WTC11 (cell line): ENCODE results near the gene FBXL16. TPM values are rescaled to one million over a fixed set of nuclear protein-coding genes. Genes with fewer than 3 reads are reported as not detected.

Source experiments
- ATAC-seq: fragments of 200-7000 bp; cut with Tn5 transposase; 2 replicates; pipeline ENCODE4 v1.10.0; 2021; ENCODE audit warnings: mild to moderate bottlenecking, moderate library complexity
- CTCF ChIA-PET: fragments of 300-600 bp; sonication (Branson Sonifier 250); formaldehyde crosslinking; loops from one replicate; lab custom pipeline; 2021; ENCODE audit warnings: antibody characterized with exemption; lab: Charles Lee
- POLR2A ChIA-PET: fragments of 350-600 bp; sonication (Branson Sonifier 250); formaldehyde crosslinking; loops from one replicate; lab custom pipeline; 2021; ENCODE audit warnings: antibody characterized with exemption; lab: Charles Lee
- DNase-seq: peaks from one replicate; pipeline ENCODE4 v3.0.0; 2021; ENCODE audit warnings: low spot score
- H3K27ac Mint-ChIP-seq: 2 replicates; pipeline ENCODE4 v1.8.0; 2021; ENCODE audit warnings: mixed read lengths
- H3K27me3 Mint-ChIP-seq: 2 replicates; pipeline ENCODE4 v1.8.0; 2021; ENCODE audit warnings: low read depth, mild to moderate bottlenecking, moderate library complexity, mixed read lengths
- H3K36me3 Mint-ChIP-seq: 2 replicates; pipeline ENCODE4 v1.8.0; 2021; ENCODE audit warnings: mixed read lengths
- H3K4me1 Mint-ChIP-seq: 2 replicates; pipeline ENCODE4 v1.8.0; 2022; ENCODE audit warnings: mixed read lengths
- H3K4me3 Mint-ChIP-seq: 2 replicates; pipeline ENCODE4 v1.8.0; 2021; ENCODE audit warnings: mild to moderate bottlenecking, moderate library complexity, mixed read lengths
- H3K9me3 Mint-ChIP-seq: 2 replicates; pipeline ENCODE4 v1.8.0; 2021; ENCODE audit warnings: mixed read lengths
- ESRRA ChIP-seq: sonication (generic); formaldehyde crosslinking; IDR thresholded peaks from 2 replicates; pipeline ENCODE4 v1.8.1; 2022; ENCODE audit warnings: mild to moderate bottlenecking, missing genetic modification reagents, borderline replicate concordance
- ETV6 ChIP-seq: sonication (generic); formaldehyde crosslinking; IDR thresholded peaks from 2 replicates; pipeline ENCODE4 v1.8.1; 2022; ENCODE audit warnings: mild to moderate bottlenecking, missing genetic modification reagents
- GRHL2 ChIP-seq: fragments of 250-450 bp; sonication (Bioruptor Pico); IDR thresholded peaks from 2 replicates; pipeline ENCODE4 v1.8.0; 2022; ENCODE audit warnings: mild to moderate bottlenecking, moderate library complexity; ENCODE audit not compliant: insufficient replicate concordance, severe bottlenecking
- IRF1 ChIP-seq: sonication (generic); formaldehyde crosslinking; IDR thresholded peaks from 2 replicates; pipeline ENCODE4 v1.8.0; 2023; ENCODE audit warnings: missing genetic modification reagents
- JUN ChIP-seq: sonication (generic); formaldehyde crosslinking; IDR thresholded peaks from 2 replicates; pipeline ENCODE4 v1.8.0; 2023; ENCODE audit warnings: mild to moderate bottlenecking, missing genetic modification reagents
- MXD4 ChIP-seq: fragments of 250-450 bp; sonication (Bioruptor Pico); IDR thresholded peaks from 2 replicates; pipeline ENCODE4 v1.8.0; 2021; ENCODE audit warnings: mild to moderate bottlenecking, moderate library complexity, borderline replicate concordance
- PRDM15 ChIP-seq: sonication (generic); formaldehyde crosslinking; IDR thresholded peaks from 2 replicates; pipeline ENCODE4 v1.8.0; 2022; ENCODE audit warnings: missing genetic modification reagents
- RELA ChIP-seq: sonication (generic); formaldehyde crosslinking; IDR thresholded peaks from 2 replicates; pipeline ENCODE4 v1.8.1; 2022; ENCODE audit warnings: missing genetic modification reagents, mild to moderate bottlenecking, borderline replicate concordance
- RORB ChIP-seq: fragments of 250-450 bp; sonication (Bioruptor Pico); IDR thresholded peaks from 2 replicates; pipeline ENCODE4 v1.9.0; 2021; ENCODE audit warnings: mild to moderate bottlenecking
- SMAD3 ChIP-seq: sonication (generic); formaldehyde crosslinking; IDR thresholded peaks from 2 replicates; pipeline ENCODE4 v1.8.0; 2022; ENCODE audit warnings: missing genetic modification reagents, mild to moderate bottlenecking, borderline replicate concordance
- SOX15 ChIP-seq: fragments of 250-450 bp; sonication (Bioruptor Pico); IDR thresholded peaks from 2 replicates; pipeline ENCODE4 v1.9.0; 2021; ENCODE audit warnings: mild to moderate bottlenecking
- TEAD4 ChIP-seq: sonication (generic); formaldehyde crosslinking; IDR thresholded peaks from 2 replicates; pipeline ENCODE4 v1.8.0; 2022; ENCODE audit warnings: mild to moderate bottlenecking, missing genetic modification reagents
- TP53 ChIP-seq: sonication (generic); formaldehyde crosslinking; IDR thresholded peaks from 2 replicates; pipeline ENCODE4 v1.8.1; 2023; ENCODE audit warnings: mild to moderate bottlenecking, missing genetic modification reagents
- ZNF281 ChIP-seq: sonication (generic); formaldehyde crosslinking; IDR thresholded peaks from 2 replicates; pipeline ENCODE4 v1.8.0; 2023; ENCODE audit warnings: mild to moderate bottlenecking, missing genetic modification reagents
- total RNA-seq: library from RNA; stranded (reverse); gene quantifications from 3 replicates; pipeline ENCODE4 v1.2.3, GENCODE V29; 2021
- TF ChIP-seq, protein P1 (sequence below): fragments of 200-600 bp; IDR thresholded peaks from 2 replicates; pipeline ENCODE4 v1.8.0; 2022; ENCODE audit warnings: antibody characterized with exemption
- TF ChIP-seq, protein P2 (sequence below): fragments of 250-450 bp; sonication (Bioruptor Pico); IDR thresholded peaks from 2 replicates; pipeline ENCODE4 v1.9.0; 2021; ENCODE audit warnings: mild to moderate bottlenecking, borderline replicate concordance
- TF ChIP-seq, protein P3 (sequence below): sonication (generic); formaldehyde crosslinking; IDR thresholded peaks from 2 replicates; pipeline ENCODE4 v1.8.0; 2022; ENCODE audit warnings: mild to moderate bottlenecking, missing genetic modification reagents
- TF ChIP-seq, protein P4 (sequence below): sonication (generic); formaldehyde crosslinking; IDR thresholded peaks from 2 replicates; pipeline ENCODE4 v1.8.1; 2022; ENCODE audit warnings: mild to moderate bottlenecking, missing genetic modification reagents, moderate library complexity, borderline replicate concordance

FBXL16 gene
- total RNA-seq, 1 experiment from 2014 or later: 22.7 TPM

DNA sequence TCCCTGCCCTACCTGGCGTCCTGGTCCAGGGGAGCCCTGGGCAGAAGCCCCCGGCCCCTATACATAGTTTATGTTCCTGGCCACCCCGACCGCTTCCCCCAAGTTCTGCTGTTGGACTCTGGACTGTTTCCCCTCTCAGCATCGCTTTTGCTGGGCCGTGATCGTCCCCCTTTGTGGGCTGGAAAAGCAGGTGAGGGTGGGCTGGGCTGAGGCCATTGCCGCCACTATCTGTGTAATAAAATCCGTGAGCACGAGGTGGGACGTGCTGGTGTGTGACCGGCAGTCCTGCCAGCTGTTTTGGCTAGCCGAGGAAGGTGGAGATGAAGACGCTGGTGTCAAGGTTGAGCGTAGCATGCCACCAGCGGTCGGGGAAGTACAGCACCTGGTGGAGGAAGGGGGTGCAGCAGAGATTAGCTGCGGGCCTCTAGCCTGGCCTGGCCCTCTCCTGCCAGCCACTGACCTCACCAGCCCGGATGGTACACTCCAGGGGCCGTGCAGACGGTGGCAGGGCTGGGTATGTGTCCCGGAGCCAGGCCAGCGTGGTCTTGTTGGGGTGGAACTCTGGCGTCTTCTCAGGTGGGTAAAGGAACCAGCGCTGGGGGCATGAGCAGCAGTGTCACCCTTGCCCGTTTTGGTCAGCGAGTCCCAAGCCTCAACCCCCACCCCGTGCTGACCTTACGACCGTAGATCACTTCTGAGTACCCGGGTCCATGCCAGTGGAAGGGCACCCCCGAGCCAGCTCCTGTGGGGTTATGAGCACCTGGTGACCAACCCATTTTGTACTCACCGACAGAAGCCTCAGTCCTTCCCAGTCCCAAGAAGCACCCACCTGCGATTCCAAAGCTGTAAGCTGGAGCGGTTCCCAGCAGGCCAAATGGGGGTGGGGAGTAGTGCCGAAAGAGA, 22.9 kb downstream of the FBXL16 start:
- H3K27ac Mint-ChIP-seq: 0 out of 2 replicates have a peak overlapping the region, but pooled peaks have one; percentile 49
- no peaks in the 10 kb centered on the region for H3K9me3 Mint-ChIP-seq
- CTCF ChIA-PET: interaction anchor here (1.1 to 1.4 kb wide), 3 partner anchors 15 to 58 kb away, joined by 3 read pairs; partner anchors contain the start of genes CIAO3 and RHOT2
- H3K4me1 Mint-ChIP-seq: peaks cover 19% of the 10 kb centered on the region
- DNase-seq (no peak), ATAC-seq (no peak)
- no peaks in the 10 kb centered on the region for H3K27me3 Mint-ChIP-seq
- POLR2A ChIA-PET: interaction anchor here (1.1 kb wide), 1 partner anchor 11 kb away, joined by 4 read pairs; no protein-coding TSS in a partner anchor
- H3K4me3 Mint-ChIP-seq: peak overlapping the region; percentile 76
- H3K36me3 Mint-ChIP-seq: peaks cover 25% of the 10 kb centered on the region
- no peak for TF ChIP-seq GRHL2 (CRISPR knock-in tag)
- TF ChIP-seq, protein P1, sequence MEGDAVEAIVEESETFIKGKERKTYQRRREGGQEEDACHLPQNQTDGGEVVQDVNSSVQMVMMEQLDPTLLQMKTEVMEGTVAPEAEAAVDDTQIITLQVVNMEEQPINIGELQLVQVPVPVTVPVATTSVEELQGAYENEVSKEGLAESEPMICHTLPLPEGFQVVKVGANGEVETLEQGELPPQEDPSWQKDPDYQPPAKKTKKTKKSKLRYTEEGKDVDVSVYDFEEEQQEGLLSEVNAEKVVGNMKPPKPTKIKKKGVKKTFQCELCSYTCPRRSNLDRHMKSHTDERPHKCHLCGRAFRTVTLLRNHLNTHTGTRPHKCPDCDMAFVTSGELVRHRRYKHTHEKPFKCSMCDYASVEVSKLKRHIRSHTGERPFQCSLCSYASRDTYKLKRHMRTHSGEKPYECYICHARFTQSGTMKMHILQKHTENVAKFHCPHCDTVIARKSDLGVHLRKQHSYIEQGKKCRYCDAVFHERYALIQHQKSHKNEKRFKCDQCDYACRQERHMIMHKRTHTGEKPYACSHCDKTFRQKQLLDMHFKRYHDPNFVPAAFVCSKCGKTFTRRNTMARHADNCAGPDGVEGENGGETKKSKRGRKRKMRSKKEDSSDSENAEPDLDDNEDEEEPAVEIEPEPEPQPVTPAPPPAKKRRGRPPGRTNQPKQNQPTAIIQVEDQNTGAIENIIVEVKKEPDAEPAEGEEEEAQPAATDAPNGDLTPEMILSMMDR: no peak
- TF ChIP-seq ZNF281 (CRISPR knock-in tag): no peak
- no peak for TF ChIP-seq MXD4 (CRISPR knock-in tag)
- TF ChIP-seq PRDM15 (CRISPR knock-in tag): 0 out of 2 replicates have a peak, but pooled peaks have one; percentile 13
- 0 out of 2 replicates have a peak, but pooled peaks have one; percentile 14 for TF ChIP-seq ESRRA (CRISPR knock-in tag)
- TF ChIP-seq SMAD3 (CRISPR knock-in tag): no peak; the same call in 1 of the 2 replicates
- TF ChIP-seq TEAD4 (CRISPR knock-in tag): no peak
- no peak for TF ChIP-seq IRF1 (CRISPR knock-in tag)
- TF ChIP-seq ETV6 (CRISPR knock-in tag): no peak
- TF ChIP-seq, protein P2, sequence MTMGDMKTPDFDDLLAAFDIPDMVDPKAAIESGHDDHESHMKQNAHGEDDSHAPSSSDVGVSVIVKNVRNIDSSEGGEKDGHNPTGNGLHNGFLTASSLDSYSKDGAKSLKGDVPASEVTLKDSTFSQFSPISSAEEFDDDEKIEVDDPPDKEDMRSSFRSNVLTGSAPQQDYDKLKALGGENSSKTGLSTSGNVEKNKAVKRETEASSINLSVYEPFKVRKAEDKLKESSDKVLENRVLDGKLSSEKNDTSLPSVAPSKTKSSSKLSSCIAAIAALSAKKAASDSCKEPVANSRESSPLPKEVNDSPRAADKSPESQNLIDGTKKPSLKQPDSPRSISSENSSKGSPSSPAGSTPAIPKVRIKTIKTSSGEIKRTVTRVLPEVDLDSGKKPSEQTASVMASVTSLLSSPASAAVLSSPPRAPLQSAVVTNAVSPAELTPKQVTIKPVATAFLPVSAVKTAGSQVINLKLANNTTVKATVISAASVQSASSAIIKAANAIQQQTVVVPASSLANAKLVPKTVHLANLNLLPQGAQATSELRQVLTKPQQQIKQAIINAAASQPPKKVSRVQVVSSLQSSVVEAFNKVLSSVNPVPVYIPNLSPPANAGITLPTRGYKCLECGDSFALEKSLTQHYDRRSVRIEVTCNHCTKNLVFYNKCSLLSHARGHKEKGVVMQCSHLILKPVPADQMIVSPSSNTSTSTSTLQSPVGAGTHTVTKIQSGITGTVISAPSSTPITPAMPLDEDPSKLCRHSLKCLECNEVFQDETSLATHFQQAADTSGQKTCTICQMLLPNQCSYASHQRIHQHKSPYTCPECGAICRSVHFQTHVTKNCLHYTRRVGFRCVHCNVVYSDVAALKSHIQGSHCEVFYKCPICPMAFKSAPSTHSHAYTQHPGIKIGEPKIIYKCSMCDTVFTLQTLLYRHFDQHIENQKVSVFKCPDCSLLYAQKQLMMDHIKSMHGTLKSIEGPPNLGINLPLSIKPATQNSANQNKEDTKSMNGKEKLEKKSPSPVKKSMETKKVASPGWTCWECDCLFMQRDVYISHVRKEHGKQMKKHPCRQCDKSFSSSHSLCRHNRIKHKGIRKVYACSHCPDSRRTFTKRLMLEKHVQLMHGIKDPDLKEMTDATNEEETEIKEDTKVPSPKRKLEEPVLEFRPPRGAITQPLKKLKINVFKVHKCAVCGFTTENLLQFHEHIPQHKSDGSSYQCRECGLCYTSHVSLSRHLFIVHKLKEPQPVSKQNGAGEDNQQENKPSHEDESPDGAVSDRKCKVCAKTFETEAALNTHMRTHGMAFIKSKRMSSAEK (CRISPR knock-in tag): no peak
- no peak for TF ChIP-seq JUN (CRISPR knock-in tag)
- TF ChIP-seq RELA (CRISPR knock-in tag): no peak
- TF ChIP-seq, protein P3, sequence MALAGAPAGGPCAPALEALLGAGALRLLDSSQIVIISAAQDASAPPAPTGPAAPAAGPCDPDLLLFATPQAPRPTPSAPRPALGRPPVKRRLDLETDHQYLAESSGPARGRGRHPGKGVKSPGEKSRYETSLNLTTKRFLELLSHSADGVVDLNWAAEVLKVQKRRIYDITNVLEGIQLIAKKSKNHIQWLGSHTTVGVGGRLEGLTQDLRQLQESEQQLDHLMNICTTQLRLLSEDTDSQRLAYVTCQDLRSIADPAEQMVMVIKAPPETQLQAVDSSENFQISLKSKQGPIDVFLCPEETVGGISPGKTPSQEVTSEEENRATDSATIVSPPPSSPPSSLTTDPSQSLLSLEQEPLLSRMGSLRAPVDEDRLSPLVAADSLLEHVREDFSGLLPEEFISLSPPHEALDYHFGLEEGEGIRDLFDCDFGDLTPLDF: 0 out of 2 replicates have a peak, but pooled peaks have one; percentile 34
- TF ChIP-seq TP53 (CRISPR knock-in tag): no peak
- TF ChIP-seq RORB (CRISPR knock-in tag): no peak
- TF ChIP-seq, protein P4, sequence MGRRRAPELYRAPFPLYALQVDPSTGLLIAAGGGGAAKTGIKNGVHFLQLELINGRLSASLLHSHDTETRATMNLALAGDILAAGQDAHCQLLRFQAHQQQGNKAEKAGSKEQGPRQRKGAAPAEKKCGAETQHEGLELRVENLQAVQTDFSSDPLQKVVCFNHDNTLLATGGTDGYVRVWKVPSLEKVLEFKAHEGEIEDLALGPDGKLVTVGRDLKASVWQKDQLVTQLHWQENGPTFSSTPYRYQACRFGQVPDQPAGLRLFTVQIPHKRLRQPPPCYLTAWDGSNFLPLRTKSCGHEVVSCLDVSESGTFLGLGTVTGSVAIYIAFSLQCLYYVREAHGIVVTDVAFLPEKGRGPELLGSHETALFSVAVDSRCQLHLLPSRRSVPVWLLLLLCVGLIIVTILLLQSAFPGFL (CRISPR knock-in tag): no peak
- no peak for TF ChIP-seq SOX15 (CRISPR knock-in tag)
